Fibroblast of villous mesenchyme (primary cell): Measurements from ENCODE around the gene MMP23B. TPM values are rescaled to one million over a fixed set of nuclear protein-coding genes. Genes with fewer than 3 reads are reported as not detected.
"Not testable (repeated sequence)": the region's sequence is repeated elsewhere in the genome, so short reads cannot be mapped to it uniquely, and the experiment has no call there.

Experiments
- DNase-seq: peaks from one replicate; pipeline ENCODE4 v3.0.0-alpha.2; 2010; ENCODE audit warnings: low read depth
- H3K4me3 ChIP-seq: 2 replicates; pipeline ENCODE4 v1.5.1; 2011; ENCODE audit warnings: low read depth, mild to moderate bottlenecking, low read length
- total RNA-seq: library from RNA; depleted of rRNA; stranded (reverse); fragments of >200 nt; gene quantifications from 2 replicates; pipeline ENCODE4 v1.2.3, GENCODE V29; 2012
- TF ChIP-seq, protein P1 (sequence below): IDR thresholded peaks from 2 replicates; pipeline ENCODE4 v1.5.1; 2012; ENCODE audit warnings: low read depth, mild to moderate bottlenecking, low read length; ENCODE audit not compliant: insufficient read depth

MMP23B gene
- total RNA-seq, 1 donor, result 6.5 TPM

DNA sequence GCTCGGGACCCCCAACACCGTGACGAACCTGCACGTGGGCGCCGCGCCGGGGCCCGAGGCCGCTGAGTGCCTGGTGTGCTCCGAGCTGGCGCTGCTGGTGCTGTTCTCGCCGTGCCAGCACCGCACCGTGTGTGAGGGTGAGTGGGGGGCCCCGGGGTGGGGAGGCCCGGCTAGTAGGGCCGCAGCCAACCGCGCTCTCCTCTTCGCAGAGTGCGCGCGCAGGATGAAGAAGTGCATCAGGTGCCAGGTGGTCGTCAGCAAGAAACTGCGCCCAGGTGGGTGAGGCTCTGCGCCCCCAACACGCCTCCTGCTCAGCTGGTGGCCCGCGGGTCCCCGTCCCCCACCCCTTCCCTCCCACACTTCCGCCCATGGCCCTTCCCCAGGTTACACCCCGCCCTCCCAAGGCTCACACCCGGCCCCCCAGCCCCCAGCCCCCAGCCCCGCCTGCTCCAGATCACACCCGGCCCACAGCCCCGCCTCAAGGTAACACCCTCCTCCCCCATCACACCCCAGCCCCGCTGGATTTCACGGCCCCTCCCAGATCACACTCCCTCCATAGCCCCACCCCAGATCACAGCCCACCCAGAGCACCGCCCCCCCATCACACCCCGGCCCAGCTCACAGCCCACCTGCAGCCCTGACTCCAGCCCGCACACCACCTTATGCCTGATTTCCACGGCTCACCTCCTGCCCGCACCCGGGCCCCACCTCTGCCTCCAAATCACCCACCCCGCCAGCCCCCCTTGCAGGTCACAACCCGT lies 2.4 kb upstream of the MMP23B start:
- no peak for DNase-seq
- H3K4me3 ChIP-seq, result no peak overlapping the region
- TF ChIP-seq, protein P1, sequence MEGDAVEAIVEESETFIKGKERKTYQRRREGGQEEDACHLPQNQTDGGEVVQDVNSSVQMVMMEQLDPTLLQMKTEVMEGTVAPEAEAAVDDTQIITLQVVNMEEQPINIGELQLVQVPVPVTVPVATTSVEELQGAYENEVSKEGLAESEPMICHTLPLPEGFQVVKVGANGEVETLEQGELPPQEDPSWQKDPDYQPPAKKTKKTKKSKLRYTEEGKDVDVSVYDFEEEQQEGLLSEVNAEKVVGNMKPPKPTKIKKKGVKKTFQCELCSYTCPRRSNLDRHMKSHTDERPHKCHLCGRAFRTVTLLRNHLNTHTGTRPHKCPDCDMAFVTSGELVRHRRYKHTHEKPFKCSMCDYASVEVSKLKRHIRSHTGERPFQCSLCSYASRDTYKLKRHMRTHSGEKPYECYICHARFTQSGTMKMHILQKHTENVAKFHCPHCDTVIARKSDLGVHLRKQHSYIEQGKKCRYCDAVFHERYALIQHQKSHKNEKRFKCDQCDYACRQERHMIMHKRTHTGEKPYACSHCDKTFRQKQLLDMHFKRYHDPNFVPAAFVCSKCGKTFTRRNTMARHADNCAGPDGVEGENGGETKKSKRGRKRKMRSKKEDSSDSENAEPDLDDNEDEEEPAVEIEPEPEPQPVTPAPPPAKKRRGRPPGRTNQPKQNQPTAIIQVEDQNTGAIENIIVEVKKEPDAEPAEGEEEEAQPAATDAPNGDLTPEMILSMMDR, result no peak

DNA sequence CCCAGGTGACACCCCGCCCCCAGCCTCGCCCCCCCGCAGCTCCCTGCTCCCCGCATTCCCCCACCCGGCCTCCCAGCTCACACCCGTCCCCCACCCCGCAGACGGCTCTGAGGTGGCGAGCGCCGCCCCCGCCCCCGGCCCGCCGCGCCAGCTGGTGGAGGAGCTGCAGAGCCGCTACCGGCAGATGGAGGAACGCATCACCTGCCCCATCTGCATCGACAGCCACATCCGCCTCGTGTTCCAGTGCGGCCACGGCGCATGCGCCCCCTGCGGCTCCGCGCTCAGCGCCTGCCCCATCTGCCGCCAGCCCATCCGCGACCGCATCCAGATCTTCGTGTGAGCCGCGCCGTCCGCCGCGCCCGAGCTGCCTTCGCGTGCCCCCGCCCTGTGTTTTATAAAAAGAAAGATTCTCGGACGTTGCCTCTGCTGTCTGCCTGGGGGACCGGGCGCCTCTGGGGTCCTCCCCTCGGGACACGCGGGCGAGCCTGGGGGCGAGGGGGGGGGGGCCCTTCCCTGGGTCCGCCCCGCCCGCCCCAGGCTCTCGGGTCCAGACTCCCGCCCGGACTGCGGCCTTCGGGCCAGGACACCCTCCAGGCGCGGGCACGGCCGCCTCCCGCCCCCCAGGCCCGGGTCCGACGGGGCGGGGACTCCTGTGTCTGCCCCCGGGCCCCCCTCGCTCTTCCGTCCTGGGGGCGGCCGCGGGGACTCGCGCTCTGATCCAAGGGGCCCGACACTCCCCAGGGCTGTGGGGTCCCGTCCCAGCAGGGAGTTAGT lies 1.6 kb upstream of the MMP23B start:
- H3K4me3 ChIP-seq, result no peak overlapping the region
- peak; percentile 64 for DNase-seq
- TF ChIP-seq, protein P1, result no peak

DNA sequence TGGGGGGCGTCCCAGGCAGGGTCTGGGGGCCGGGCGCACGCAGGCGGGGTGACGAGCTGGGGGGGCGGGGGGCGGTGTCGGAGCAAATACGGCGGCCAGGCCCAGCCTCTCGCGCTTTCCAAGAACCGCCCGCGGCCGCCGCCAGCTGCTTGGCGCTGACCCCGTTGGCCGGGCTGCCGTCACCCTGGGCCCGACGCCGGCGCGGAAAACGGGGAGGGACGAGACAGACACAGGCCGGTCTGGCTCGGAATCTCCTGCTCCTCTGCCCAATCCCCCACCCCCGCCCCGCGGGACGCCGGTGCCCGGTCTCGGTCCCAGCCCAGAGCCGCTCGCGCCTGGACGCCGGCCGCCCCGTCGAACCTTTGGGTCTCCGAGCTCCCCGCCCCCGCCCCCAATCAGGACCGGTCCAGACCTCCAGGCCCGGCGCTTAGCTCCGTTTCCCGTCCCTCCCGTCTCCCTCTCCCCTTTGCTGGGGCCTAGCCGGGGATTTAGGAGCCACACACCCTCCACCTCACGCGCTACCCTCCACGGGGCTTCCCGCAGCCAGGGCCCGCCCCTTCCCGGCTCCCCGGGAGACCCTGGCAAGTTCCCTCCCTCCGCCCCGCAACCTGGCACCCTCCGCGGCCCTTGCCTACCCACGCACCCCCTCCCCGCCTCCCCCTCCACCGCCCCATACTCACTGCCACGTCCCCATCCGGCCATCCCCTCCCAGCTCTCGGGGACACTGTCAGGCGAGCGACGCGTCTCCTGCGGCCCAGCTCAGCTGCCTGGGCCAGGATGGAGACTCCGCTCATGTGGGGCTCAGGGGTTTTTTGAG lies 800 bp upstream of the MMP23B start:
- TF ChIP-seq, protein P1, result no peak
- DNase-seq, result no peak
- H3K4me3 ChIP-seq, result peak overlapping the region; percentile 50

DNA sequence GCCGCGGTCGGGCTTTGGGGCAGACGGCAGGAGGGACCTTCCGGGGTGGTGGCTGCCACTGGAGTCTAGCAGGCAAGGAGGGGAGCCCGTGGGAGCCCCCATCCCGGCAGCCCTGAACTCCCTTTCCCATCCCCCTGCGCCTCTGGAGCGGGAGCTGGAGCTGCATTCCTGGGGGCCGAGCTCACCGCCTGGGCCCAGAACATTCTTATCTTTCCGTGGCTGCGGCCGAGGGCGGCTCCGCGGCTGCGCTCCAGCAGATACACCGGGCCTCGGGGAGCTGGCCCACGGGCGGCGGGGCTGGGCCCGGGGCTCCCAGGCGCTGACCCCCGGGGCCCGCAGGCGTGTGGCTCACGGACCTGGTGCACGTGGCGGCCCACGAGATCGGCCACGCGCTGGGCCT lies 1.4 kb downstream of the MMP23B start:
- not testable (repeated sequence) for DNase-seq

DNA sequence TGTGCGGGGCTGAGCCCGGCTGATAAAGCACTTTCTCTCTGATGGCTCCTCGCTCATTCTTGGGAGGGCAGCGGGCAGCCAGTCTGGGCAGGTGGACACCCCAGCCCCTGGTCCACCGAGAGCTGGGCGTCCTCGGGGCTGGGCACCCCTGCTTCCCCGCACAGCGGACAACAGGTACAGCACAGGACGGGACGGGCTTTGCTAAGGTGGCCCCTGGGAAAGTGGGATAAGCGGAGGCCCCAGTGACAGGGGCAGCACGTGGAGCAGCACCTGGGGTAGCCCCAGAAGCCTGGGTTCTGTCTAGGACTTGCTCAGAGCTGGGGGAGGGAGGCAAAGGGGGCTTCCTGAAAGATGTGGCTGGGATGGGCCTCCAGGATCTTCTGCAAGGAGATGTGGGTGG lies 2.6 kb downstream of the MMP23B start:
- not testable (repeated sequence) for DNase-seq, H3K4me3 ChIP-seq

More for the DNA sequence above, 1.4 kb downstream of the MMP23B start:
- not testable (repeated sequence) for H3K4me3 ChIP-seq

DNA sequence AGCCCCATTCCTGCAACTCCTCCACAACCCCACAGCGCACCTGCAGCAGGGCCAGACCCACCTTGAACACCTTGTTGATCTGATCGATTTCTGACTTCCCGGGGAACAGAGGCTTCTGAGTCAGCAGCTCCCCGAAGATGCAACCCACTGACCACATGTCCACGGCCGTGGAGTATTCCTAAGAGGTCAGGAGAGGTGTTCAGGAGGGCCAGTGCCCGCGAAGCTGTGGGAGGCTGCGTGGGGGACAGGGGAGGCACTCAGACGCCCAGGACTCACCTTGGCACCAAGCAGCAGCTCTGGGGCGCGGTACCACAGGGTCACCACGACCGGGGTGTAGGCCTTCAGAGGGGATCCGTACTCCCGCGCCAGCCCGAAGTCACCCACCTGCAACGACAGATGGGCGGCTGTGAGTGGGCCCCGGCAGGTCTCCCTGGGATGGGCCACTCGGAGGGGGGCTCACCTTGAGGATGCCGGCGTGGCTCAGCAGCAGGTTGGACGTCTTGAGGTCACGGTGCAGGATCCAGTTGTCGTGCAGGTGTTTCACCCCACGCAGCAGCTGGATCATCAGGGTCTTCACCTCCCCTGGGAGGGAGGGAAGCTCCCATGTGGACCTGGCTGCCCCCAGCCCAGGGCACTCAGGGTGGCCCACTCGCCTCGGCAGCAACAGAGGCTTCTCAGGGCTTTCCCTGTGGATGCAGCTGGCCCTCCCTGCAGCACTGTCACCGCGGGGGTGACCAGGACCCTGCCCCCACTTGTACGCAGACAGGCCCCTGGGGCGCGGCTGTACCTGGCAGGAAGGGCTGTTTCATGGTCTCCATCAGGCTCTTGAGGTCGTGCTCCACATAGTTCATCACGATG lies 4.9 kb downstream of the MMP23B start:
- H3K4me3 ChIP-seq, DNase-seq: not testable (repeated sequence)

DNA sequence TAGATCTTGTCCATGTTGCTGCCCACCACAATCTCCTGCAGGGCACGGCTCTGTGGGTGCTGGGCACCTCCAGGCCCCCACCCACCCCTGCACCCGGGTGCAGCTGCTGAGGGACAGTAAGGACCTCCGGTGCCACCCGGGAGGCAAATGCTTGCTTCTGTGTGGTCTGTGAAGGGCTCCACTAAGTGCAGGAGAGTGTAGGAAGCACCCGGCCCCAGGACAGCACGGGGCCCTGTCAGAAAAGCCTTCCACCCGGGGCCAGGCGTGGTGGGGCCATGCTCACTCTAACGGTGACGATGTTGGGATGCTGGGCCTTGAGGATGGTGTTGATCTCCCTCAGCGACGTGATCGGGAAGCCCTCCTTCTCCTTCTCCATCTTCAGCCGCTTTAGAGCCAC lies 5.5 kb downstream of the MMP23B start:
- not testable (repeated sequence) for DNase-seq, H3K4me3 ChIP-seq

DNA sequence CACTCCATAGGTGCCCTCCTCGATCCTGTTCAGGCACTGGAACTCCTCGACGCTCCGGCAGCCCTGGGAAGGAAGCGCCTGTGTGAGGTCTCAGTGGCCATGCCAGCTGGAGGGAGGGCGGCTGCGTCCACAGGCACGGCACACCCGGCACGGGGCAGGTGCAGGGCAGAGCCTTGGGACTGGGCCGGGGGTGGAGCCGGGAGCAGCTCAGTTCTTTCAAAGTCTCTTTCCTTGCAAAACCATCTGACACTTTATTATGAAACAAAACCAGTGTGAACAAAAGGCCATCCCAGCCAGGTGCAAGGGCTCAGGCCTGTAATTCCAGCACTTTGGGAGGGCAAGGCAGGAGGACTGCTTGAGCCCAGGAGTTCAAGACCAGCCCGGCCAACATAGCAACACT lies 6.6 kb downstream of the MMP23B start:
- not testable (repeated sequence) for DNase-seq, H3K4me3 ChIP-seq

DNA sequence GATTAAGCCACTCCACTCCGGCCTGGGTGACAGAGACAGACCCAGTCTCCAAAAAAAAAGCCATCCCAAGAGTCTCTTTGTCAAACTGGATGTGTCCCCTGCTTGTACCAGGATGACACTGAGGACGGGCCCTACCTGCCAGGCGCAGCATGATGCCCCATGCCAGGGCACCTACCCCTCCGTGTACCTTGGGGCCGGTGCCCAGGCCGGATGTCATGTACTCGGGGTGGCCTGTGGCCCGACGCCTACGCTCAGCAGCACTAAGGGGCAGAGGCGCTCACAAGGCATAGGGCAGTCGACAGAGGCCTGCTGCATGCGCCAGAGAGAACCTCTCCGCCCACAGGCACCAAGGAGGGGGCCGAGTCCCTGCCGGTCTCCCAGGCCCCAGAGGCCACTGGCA lies 7.4 kb downstream of the MMP23B start:
- not testable (repeated sequence) for DNase-seq

DNA sequence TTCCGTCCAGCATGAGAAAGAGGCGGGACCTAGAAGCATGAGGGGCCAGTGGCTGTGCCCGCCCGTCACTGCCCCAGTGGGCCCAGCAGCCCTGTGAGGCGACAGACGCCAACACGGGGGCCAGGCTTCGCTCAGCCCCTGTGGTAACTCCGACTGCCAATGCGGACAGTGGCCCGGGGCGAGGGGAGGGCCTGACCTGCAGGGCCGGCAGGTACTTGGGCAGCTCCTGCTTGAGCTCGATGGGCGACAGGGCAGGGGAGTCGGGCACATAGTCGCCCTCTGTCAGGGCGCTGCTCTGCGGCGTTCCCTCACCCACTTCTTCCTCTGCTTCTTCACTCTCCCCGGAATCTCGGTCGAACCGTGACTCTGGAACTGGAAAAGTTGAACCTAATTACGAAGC lies 8.1 kb downstream of the MMP23B start:
- DNase-seq, H3K4me3 ChIP-seq: not testable (repeated sequence)

More for the DNA sequence above, 7.4 kb downstream of the MMP23B start:
- not testable (repeated sequence) for H3K4me3 ChIP-seq

DNA sequence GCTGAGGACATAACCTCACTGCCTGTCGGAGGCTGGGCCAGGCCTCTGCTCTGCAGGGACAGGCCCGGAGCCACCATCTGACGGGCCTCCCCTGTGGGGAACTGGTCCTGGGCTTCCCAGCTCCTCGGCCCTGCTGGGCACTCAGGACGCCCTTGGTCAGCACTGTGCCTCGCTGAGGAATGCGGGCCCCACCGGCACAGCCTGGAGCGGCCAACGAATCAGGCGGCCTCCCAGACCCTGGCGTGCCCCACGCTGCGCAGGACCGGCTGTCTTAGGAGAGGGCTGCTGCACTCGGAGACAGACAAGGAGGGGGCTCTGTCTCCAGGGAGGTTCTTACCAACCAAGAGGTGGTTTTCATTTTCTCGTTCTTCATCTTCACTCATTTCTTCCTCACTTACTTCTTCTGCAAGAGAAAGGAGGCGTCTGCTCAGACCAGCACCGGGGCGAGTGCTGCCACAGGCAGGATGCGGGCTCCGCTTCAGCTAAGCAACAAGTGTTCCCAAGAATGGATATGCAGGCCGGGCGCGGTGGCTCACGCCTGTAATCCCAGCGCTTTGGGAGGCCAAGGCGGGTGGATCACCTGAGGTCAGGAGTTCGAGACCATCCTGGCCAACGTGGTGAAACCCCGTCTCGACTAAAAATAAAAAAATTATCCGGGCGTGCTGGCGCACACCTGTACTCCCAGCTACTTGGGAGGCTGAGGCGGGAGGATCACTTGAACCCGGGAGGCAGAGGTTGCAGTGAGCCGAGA lies 8.9 kb downstream of the MMP23B start:
- H3K4me3 ChIP-seq, DNase-seq: not testable (repeated sequence)

DNA sequence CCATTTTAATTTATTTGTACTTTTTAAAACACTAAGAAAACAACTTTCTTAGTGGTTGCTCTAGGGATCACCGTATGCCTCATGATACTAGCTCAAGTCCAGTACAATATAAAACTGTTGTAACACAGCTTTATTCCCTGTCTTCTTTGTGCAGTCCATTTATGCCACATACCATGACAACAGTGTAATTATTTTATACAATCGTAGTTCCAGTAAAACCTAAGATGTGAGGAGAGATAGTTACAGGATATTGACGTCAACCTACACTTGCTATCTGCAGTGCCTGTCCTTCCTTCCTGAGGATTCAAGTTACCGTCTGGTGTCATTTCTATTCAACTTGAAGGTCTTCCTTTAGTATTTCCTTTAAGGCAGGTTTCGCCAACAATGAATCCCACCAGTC lies 14.4 kb downstream of the MMP23B start:
- DNase-seq, H3K4me3 ChIP-seq: not testable (repeated sequence)

DNA sequence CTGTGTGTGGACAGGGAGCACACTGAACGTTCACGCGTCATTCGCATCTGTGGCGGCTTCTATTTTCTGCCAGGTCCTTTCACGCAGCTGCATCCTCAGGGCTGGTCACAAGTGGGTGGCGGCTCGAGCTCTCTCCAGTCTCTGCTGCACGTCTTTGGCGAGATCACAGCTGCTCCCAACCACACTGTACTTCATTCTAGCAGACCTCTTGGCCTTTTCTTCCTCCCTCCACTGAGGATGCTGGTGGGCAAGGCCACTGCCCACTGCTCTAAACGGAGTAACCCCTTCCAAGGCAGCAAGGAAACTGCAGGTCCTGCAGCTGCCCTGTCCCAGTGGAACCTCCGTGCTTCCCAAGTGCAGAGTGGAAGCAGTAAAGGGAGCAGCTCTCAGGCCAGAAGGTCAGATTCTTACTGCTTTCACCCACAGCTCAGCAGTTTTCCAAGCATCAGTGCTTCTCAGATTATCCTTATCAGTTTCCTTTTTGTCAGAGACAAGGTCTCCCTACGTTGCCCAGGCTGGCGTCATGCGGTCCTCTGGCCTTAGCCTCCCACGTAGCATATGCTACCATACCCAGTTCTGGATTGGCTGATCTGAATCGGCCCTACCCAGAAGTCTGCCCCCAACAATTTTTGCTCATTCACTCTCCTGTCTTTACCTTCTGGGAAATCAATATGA lies 15.7 kb downstream of the MMP23B start:
- not testable (repeated sequence) for DNase-seq

More for the DNA sequence above, 15.7 kb downstream of the MMP23B start:
- H3K4me3 ChIP-seq, result not testable (repeated sequence)
